ENCODE data around the gene ATP11A. TPM values are rescaled to one million over a fixed set of nuclear protein-coding genes. Genes with fewer than 3 reads are reported as not detected.

ATP11A gene
- total RNA-seq, 4 donors from 2014 or later, result 23.3 to 35.5 (median 31.1) TPM

DNA sequence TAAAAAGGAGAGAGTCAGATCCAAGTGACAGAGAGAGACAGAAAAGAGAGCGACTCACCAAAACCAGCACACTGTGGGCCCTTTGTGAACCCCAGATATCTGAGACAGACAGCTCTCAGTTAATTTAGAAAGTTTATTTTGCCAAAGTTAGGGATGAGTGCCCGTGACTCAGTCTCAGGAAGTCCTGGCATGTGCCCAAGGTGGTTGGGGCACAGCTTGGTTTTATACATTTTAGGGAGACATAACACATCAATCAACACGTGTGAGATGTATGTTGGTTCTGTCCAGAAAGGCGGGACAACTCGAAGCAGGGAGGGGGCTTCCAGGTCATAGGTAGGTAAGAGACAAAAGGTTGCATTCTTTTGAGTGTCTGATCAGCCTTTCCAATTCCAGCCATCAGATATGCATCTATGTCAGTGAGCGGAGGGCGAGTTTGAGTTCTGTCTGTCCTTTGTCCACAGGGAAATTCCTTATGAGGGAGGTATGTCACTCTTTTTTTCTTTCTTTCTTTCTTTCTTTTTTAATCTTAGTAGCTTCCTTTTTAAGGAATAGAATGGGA is 37.2 kb upstream of the ATP11A start:
- intact Hi-C loops (cut with DNase I; ENCODE audit: low total_unique reads), result no loop called here
- H3K4me3 ChIP-seq (ENCODE audit: low read depth, poor library complexity, severe bottlenecking), result no peak overlapping the region
- TF ChIP-seq POLR2A (IDR thresholded peaks at IDR 0.05), result no peak
- TF ChIP-seq, protein P1, sequence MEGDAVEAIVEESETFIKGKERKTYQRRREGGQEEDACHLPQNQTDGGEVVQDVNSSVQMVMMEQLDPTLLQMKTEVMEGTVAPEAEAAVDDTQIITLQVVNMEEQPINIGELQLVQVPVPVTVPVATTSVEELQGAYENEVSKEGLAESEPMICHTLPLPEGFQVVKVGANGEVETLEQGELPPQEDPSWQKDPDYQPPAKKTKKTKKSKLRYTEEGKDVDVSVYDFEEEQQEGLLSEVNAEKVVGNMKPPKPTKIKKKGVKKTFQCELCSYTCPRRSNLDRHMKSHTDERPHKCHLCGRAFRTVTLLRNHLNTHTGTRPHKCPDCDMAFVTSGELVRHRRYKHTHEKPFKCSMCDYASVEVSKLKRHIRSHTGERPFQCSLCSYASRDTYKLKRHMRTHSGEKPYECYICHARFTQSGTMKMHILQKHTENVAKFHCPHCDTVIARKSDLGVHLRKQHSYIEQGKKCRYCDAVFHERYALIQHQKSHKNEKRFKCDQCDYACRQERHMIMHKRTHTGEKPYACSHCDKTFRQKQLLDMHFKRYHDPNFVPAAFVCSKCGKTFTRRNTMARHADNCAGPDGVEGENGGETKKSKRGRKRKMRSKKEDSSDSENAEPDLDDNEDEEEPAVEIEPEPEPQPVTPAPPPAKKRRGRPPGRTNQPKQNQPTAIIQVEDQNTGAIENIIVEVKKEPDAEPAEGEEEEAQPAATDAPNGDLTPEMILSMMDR (IDR thresholded peaks at IDR 0.05), result no peak
- DNase-seq (ENCODE audit: low spot score in 2 of 2), result peak in 1 of 2 donors; percentile 74
- WGBS, 2 donors, result 47 to 54% methylated on average over 7 of the region's 7 CpGs

GRCh38 chr13:112653071-112653470 is 36.8 kb upstream of the ATP11A start:
- 53 to 61% methylated on average over 3 of the region's 3 CpGs for WGBS, 2 donors
- no peak overlapping the region for H3K4me3 ChIP-seq (ENCODE audit: low read depth, poor library complexity, severe bottlenecking)
- TF ChIP-seq, protein P1 (IDR thresholded peaks at IDR 0.05), result no peak
- no peak for TF ChIP-seq POLR2A (IDR thresholded peaks at IDR 0.05)
- peak in 1 of 2 donors; percentile 28 for DNase-seq (ENCODE audit: low spot score in 2 of 2)
- intact Hi-C loops (cut with DNase I; ENCODE audit: low total_unique reads), result no loop called here

DNA sequence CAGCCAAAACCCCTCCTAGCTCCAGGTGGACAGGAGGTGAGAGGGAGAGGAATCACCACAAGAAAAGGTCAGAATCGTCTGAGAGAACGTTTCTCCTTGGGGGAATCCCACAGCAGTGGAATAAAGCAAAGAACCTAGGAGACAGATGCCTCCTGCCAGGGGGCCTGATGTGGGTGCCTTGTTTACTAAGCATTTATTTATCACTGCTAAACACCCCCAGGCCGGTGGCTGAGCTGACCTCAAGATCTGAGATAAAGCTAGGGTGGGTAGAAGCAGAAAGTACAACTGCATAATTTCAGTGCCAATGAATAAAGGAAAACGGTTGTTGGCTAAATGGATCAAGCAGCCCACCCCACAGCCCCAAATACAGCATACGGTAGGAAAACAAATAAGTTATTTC is 33.9 kb upstream of the ATP11A start:
- WGBS, 2 donors, result 58 to 62% methylated on average over 5 of the region's 5 CpGs
- H3K4me3 ChIP-seq (ENCODE audit: low read depth, poor library complexity, severe bottlenecking), result no peak overlapping the region
- intact Hi-C loops (cut with DNase I; ENCODE audit: low total_unique reads), result no loop called here
- DNase-seq (ENCODE audit: low spot score in 2 of 2), result peak in 1 of 2 donors; percentile 63
- TF ChIP-seq, protein P1 (IDR thresholded peaks at IDR 0.05), result no peak
- TF ChIP-seq POLR2A (IDR thresholded peaks at IDR 0.05), result no peak

DNA sequence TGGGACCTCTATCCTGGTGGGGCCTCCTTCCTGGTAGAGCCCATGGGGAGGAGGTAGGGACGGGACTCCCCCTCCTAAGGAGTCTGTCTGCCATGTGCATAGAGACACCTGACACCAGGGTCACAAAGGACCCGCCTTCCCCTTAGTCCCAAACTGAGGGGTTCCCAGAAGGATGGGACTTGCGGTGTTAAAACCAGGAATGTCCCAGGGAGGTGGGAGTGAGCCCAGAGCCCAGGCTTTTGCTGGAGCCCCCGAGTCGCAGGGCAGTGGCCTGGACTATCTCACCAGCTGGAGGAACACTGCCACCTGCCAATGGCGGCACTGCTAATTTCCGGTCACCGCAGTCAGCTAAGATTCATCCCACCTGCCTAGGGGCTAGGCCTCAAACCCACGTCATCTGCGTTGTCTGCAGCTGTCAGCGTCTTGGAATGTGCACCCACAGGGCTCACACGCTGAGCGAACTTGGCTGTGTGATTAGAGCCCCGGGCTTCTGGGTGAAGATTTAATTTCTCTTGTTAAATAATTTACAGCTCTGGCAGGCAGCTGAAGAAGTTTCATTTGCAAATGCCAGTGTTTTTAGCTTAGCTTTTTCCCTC is 31.9 kb upstream of the ATP11A start:
- intact Hi-C loops (cut with DNase I; ENCODE audit: low total_unique reads), result no loop called here
- peak in 1 of 2 donors; percentile 79 for DNase-seq (ENCODE audit: low spot score in 2 of 2)
- no peak overlapping the region for H3K4me3 ChIP-seq (ENCODE audit: low read depth, poor library complexity, severe bottlenecking)
- 48 to 54% methylated on average over 14 of the region's 14 CpGs for WGBS, 2 donors
- TF ChIP-seq, protein P1 (IDR thresholded peaks at IDR 0.05), result no peak
- TF ChIP-seq POLR2A (IDR thresholded peaks at IDR 0.05), result no peak

- intact Hi-C loops (cut with DNase I; ENCODE audit: low total_unique reads), result no loop called here
- no peak overlapping the region for H3K4me3 ChIP-seq (ENCODE audit: low read depth, poor library complexity, severe bottlenecking)
- TF ChIP-seq POLR2A (IDR thresholded peaks at IDR 0.05), result no peak
- TF ChIP-seq, protein P1 (IDR thresholded peaks at IDR 0.05), result no peak
- DNase-seq (ENCODE audit: low spot score in 2 of 2), result peak in 1 of 2 donors; percentile 49
- 17 to 24% methylated on average over 1 of the region's 1 CpG for WGBS, 2 donors
Observed at GRCh38 chr13:112658808-112659207, 31.0 kb upstream of the ATP11A start.
